ENCODE data around the gene STXBP5L.

The STXBP5L gene

GRCh38 chr3:120982608-120983320, 74.8 kb downstream of the STXBP5L start:
- DNase-seq (ENCODE audit: extremely low read depth, insufficient read length), result no peak
- Histone ChIP-seq H3K27me3 (replicated peaks; ENCODE audit: control insufficient read depth, insufficient read depth, low read length) (no peaks in the 10 kb centered on the region), H3K36me3 (ENCODE audit: control insufficient read depth, insufficient read depth, low read length) (no peaks in the 10 kb centered on the region), H3K4me3 (replicated peaks; ENCODE audit: low read depth, low read length) (no peak overlapping the region)
- TF ChIP-seq CTCF (IDR thresholded peaks at IDR 0.05; ENCODE audit: insufficient read depth, low read length, poor library complexity, severe bottlenecking), result no peak

DNA sequence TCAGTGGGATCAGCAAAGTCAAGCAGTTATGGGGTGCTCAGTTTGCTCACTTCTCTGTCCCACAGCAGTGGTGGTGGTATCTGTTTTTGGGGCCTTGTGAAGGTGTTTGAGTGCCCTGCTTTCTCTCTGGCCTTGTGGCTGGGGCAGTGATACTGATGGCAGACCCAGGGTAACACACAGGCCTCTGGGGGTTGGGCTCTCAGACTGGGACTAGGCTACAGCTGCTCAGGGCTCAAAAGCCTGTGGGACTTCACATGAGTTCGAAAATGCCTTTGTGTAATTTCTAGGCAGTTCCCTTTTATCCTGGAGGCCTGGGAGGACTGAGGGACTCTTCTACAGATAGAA, 75.3 kb downstream of the STXBP5L start:
- no peaks in the 10 kb centered on the region for H3K36me3 ChIP-seq (ENCODE audit: control insufficient read depth, insufficient read depth, low read length)
- DNase-seq (ENCODE audit: extremely low read depth, insufficient read length), result no peak
- no peaks in the 10 kb centered on the region for H3K27me3 ChIP-seq (replicated peaks; ENCODE audit: control insufficient read depth, insufficient read depth, low read length)
- no peak overlapping the region for H3K4me3 ChIP-seq (replicated peaks; ENCODE audit: low read depth, low read length)
- no peak for TF ChIP-seq CTCF (IDR thresholded peaks at IDR 0.05; ENCODE audit: insufficient read depth, low read length, poor library complexity, severe bottlenecking)

DNA sequence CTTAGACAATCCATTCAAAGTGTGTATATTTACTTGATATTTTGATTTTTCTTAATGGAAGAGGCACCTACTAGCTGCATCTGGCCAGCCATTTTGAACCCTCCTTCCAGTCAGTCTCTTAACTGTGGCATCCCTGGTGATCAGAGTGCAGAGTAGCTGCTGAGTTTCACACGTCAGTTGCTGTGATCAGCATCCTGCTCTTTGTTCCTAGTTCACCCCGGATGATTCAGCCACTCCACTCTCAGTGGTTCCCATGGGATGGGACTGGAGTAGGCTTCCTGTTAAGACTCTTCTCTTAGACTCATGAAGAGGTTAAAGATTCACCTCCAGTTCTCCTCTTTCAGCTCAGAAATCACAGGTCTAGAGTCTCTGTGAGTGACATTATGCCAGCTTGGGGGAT, 75.8 kb downstream of the STXBP5L start:
- Histone ChIP-seq H3K27me3 (replicated peaks; ENCODE audit: control insufficient read depth, insufficient read depth, low read length) (no peaks in the 10 kb centered on the region), H3K4me3 (replicated peaks; ENCODE audit: low read depth, low read length) (no peak overlapping the region), H3K36me3 (ENCODE audit: control insufficient read depth, insufficient read depth, low read length) (no peaks in the 10 kb centered on the region)
- DNase-seq (ENCODE audit: extremely low read depth, insufficient read length), result no peak
- no peak for TF ChIP-seq CTCF (IDR thresholded peaks at IDR 0.05; ENCODE audit: insufficient read depth, low read length, poor library complexity, severe bottlenecking)

DNA sequence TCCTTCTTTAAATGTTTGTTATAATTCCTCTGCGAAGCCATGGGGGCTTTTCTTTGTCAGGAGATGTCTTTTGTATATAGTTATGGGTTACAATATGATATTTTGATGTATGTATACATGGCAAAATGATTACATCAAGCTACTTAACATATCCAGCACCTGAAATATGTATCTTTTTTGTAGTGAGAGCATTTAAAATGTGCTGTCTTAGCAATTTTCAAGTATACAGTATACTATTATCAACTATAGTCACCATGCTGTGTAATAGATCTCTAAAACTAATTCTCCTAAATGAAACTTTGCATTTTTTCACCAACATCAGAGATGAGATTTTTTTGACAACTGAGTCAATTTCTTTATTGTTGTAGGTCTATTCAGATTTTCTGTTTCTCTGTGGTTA, 77.2 kb downstream of the STXBP5L start:
- Histone ChIP-seq H3K36me3 (ENCODE audit: control insufficient read depth, insufficient read depth, low read length) (no peaks in the 10 kb centered on the region), H3K4me3 (replicated peaks; ENCODE audit: low read depth, low read length) (no peak overlapping the region)
- no peak for DNase-seq (ENCODE audit: extremely low read depth, insufficient read length)

GRCh38 chr3:120988994-120989393, 81.0 kb downstream of the STXBP5L start:
- no peak for DNase-seq (ENCODE audit: extremely low read depth, insufficient read length)

More for the DNA sequence above, 77.2 kb downstream of the STXBP5L start:
- no peak for TF ChIP-seq CTCF (IDR thresholded peaks at IDR 0.05; ENCODE audit: insufficient read depth, low read length, poor library complexity, severe bottlenecking)
- no peaks in the 10 kb centered on the region for H3K27me3 ChIP-seq (replicated peaks; ENCODE audit: control insufficient read depth, insufficient read depth, low read length)

More at GRCh38 chr3:120988994-120989393, 81.0 kb downstream of the STXBP5L start:
- Histone ChIP-seq H3K4me3 (replicated peaks; ENCODE audit: low read depth, low read length) (no peak overlapping the region), H3K36me3 (ENCODE audit: control insufficient read depth, insufficient read depth, low read length) (no peaks in the 10 kb centered on the region), H3K27me3 (replicated peaks; ENCODE audit: control insufficient read depth, insufficient read depth, low read length) (no peaks in the 10 kb centered on the region)
- TF ChIP-seq CTCF (IDR thresholded peaks at IDR 0.05; ENCODE audit: insufficient read depth, low read length, poor library complexity, severe bottlenecking), result no peak

Data from GM06990 (cell line).